K562 (cell line): Measurements from ENCODE around the gene DNAAF2.

Source experiments
- ARID2 ChIP-seq: fragments of 450-650 bp; IDR thresholded peaks from 2 replicates; pipeline ENCODE4 v1.6.1; 2017; ENCODE audit warnings: antibody characterized with exemption, mild to moderate bottlenecking
- CTCFL ChIP-seq: IDR thresholded peaks from 2 replicates; pipeline ENCODE4 v1.6.1; 2011; ENCODE audit warnings: borderline replicate concordance, low read depth, mild to moderate bottlenecking, moderate library complexity, low read length; ENCODE audit not compliant: insufficient read depth, poor library complexity, severe bottlenecking
- EGR1 ChIP-seq: fragments of 450-650 bp; conservative IDR thresholded peaks from 2 replicates; pipeline ENCODE4 v1.6.1; 2017; ENCODE audit warnings: mild to moderate bottlenecking
- ETS2 ChIP-seq: IDR thresholded peaks from 2 replicates; pipeline ENCODE4 v1.6.1; 2016; ENCODE audit warnings: borderline replicate concordance, missing genetic modification characterization, mild to moderate bottlenecking, moderate library complexity, missing compliant biosample characterization; ENCODE audit not compliant: poor library complexity, severe bottlenecking
- GATAD2B ChIP-seq: fragments of 450-650 bp; IDR thresholded peaks from 2 replicates; pipeline ENCODE4 v1.6.1; 2017; ENCODE audit warnings: mild to moderate bottlenecking, borderline replicate concordance
- IRF9 ChIP-seq: fragments of 450-650 bp; IDR thresholded peaks from 2 replicates; pipeline ENCODE4 v1.6.1; 2016; ENCODE audit warnings: missing biosample characterization, missing genetic modification characterization
- KAT8 ChIP-seq: fragments of 450-650 bp; IDR thresholded peaks from 2 replicates; pipeline ENCODE4 v1.6.1; 2016; ENCODE audit warnings: low read depth, mild to moderate bottlenecking
- NFRKB ChIP-seq: fragments of 450-650 bp; IDR thresholded peaks from 2 replicates; pipeline ENCODE4 v1.6.1; 2016; ENCODE audit warnings: low read depth
- RAD51 ChIP-seq: fragments of 450-650 bp; IDR thresholded peaks from 2 replicates; pipeline ENCODE4 v1.7.1; 2016; ENCODE audit warnings: low read depth, mild to moderate bottlenecking, borderline replicate concordance
- RBM39 ChIP-seq: fragments of 200-400 bp; formaldehyde crosslinking; optimal IDR thresholded peaks from 2 replicates; pipeline ENCODE3; 2018; ENCODE audit warnings: low read depth, low read length
- SIN3A ChIP-seq, 2 experiments: fragments of 150-350 bp in 1 of 2; IDR thresholded peaks; 2 replicates each; pipeline ENCODE4 v1.6.1; 2011 to 2016; ENCODE audit warnings: borderline replicate concordance in 2 of 2, low read depth in 2 of 2, low read length in 2 of 2, mild to moderate bottlenecking in 2 of 2, moderate library complexity in 2 of 2; ENCODE audit not compliant: control insufficient read depth in 1 of 2
- ZNF785 ChIP-seq: fragments of 250-450 bp; sonication (Bioruptor Pico); IDR thresholded peaks from 2 replicates; pipeline ENCODE4 v1.4.0; 2020; ENCODE audit warnings: mild to moderate bottlenecking
- TF ChIP-seq, protein P1 (sequence below), 3 experiments: IDR thresholded peaks in 2 of 3; conservative IDR thresholded peaks in 1 of 3; 2 replicates each; pipeline ENCODE4 v1.5.1; 2011 to 2012; ENCODE audit warnings: low read length in 3 of 3, mild to moderate bottlenecking in 3 of 3, control low read depth in 2 of 3, improper control_type of control experiment in 1 of 3, inconsistent platforms in 1 of 3, low read depth in 1 of 3, mixed read lengths in 1 of 3, moderate library complexity in 1 of 3; ENCODE audit not compliant: insufficient read depth in 2 of 3
- TF ChIP-seq, protein P2 (sequence below): sonication (generic); formaldehyde crosslinking; IDR thresholded peaks from 2 replicates; pipeline ENCODE4 v1.8.0; 2022; ENCODE audit warnings: mild to moderate bottlenecking, low read depth, missing genetic modification reagents

DNA sequence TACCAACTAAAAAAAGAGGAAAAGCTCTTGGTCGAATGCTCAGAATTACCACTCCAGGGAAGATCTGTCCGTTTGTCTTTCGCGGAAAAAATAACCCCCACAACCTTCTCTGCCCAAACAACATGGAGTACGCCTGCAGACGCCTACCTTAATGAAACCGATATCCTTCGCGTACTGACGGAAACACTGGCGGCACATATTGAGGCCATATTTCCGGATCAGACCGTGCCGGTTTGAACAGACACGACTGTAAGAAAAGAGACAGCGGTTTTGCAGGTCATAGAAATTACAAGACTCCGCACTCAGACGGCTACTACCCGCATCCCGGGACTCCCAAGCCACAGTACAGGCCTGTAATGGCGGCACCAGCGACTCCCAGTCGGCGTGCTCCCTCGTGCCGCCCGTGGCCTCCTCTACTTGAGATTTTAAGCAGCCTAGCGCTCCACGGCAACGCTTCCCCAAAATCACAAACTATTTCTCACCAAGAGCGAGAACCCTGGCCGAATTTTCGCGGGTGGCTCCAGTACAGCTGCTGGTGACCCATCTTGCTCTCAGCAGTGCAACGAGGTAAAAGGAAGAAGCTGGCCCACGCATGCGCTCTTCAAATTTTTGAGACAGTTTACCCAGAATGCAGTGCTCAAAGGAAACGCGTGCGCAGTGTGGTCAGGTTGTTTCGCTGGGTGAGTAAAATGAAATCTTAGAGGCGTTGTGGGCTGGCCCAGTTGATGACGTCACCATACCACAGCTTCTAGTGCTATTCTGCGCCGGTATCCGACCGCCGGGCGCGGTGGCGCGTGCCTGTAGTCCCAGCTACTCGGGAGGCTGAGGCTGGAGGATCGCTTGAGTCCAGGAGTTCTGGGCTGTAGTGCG is 49.0 kb downstream of the DNAAF2 start, which contains the start of gene RPS29:
- no peak for TF ChIP-seq KAT8
- peak; percentile 79; the same call in 1 of the 2 replicates for TF ChIP-seq NFRKB
- TF ChIP-seq, protein P1, sequence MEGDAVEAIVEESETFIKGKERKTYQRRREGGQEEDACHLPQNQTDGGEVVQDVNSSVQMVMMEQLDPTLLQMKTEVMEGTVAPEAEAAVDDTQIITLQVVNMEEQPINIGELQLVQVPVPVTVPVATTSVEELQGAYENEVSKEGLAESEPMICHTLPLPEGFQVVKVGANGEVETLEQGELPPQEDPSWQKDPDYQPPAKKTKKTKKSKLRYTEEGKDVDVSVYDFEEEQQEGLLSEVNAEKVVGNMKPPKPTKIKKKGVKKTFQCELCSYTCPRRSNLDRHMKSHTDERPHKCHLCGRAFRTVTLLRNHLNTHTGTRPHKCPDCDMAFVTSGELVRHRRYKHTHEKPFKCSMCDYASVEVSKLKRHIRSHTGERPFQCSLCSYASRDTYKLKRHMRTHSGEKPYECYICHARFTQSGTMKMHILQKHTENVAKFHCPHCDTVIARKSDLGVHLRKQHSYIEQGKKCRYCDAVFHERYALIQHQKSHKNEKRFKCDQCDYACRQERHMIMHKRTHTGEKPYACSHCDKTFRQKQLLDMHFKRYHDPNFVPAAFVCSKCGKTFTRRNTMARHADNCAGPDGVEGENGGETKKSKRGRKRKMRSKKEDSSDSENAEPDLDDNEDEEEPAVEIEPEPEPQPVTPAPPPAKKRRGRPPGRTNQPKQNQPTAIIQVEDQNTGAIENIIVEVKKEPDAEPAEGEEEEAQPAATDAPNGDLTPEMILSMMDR (IDR thresholded peaks at IDR 0.05 in 2 of 3, conservative IDR thresholded peaks at IDR 0.05 in 1 of 3; ENCODE audit: insufficient read depth in 2 of 3, low read depth in 1 of 3, low read length in 3 of 3), result no peak
- TF ChIP-seq, protein P2, sequence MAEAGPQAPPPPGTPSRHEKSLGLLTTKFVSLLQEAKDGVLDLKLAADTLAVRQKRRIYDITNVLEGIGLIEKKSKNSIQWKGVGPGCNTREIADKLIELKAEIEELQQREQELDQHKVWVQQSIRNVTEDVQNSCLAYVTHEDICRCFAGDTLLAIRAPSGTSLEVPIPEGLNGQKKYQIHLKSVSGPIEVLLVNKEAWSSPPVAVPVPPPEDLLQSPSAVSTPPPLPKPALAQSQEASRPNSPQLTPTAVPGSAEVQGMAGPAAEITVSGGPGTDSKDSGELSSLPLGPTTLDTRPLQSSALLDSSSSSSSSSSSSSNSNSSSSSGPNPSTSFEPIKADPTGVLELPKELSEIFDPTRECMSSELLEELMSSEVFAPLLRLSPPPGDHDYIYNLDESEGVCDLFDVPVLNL (CRISPR knock-in tag), result no peak
- no peak for TF ChIP-seq ZNF785
- 0 out of 4 replicates have a peak, but pooled peaks of 1 of the 2 experiments have one; percentile 21 for TF ChIP-seq SIN3A (IDR thresholded peaks at IDR 0.05; ENCODE audit: borderline replicate concordance in 2 of 2, control insufficient read depth in 1 of 2, low read depth in 2 of 2, low read length in 2 of 2)
- no peak for TF ChIP-seq IRF9 (tag)
- TF ChIP-seq EGR1, result peak; percentile 24; the same call in 1 of the 2 replicates
- no peak for TF ChIP-seq RAD51
- TF ChIP-seq ARID2, result no peak
- TF ChIP-seq ETS2 (tag), result no peak
- TF ChIP-seq RBM39, result no peak
- no peak for TF ChIP-seq GATAD2B
- TF ChIP-seq CTCFL, result no peak
